ENCODE data around the gene LSM10.

The LSM10 gene

GRCh38 chr1:36385410-36386264 lies 12.1 kb downstream of the LSM10 start, which contains the start of gene STK40:
Gene STK40 (minus strand): TSS chr1:36385924. CDS start chr1:36361332, 24,592 bp downstream.
- H3K4me3 ChIP-seq (ENCODE audit: insufficient read depth, low read depth, low read length): peak within 1 kb of the TSS; percentile 76
- no peaks in the 10 kb centered on the region for H3K9me3 ChIP-seq (ENCODE audit: control insufficient read depth, low read length)
- no peaks in the 10 kb centered on the region for H3K27me3 ChIP-seq (ENCODE audit: control insufficient read depth, insufficient read depth, low read length, poor library complexity, severe bottlenecking)
- H3K4me1 ChIP-seq (ENCODE audit: control insufficient read depth, insufficient read depth, low read length): peaks cover 19% of the 10 kb centered on the region
- H3K36me3 ChIP-seq (ENCODE audit: control insufficient read depth, insufficient read depth, low read length): no peaks in the 10 kb centered on the region
- H3K27ac ChIP-seq (ENCODE audit: insufficient read depth, low read depth, low read length, poor library complexity, severe bottlenecking): peak within 1 kb of the TSS; percentile 88
- WGBS, 2 experiments: 0% methylated on average over 82 of the region's 82 CpGs

GRCh38 chr1:36384542-36385409 lies 12.9 kb downstream of the LSM10 start:
- H3K27ac ChIP-seq (ENCODE audit: insufficient read depth, low read depth, low read length, poor library complexity, severe bottlenecking): peak overlapping the region; percentile 31
- H3K9me3 ChIP-seq (ENCODE audit: control insufficient read depth, low read length): no peaks in the 10 kb centered on the region
- peak overlapping the region; percentile 76 for H3K4me3 ChIP-seq (ENCODE audit: insufficient read depth, low read depth, low read length)
- H3K4me1 ChIP-seq (ENCODE audit: control insufficient read depth, insufficient read depth, low read length): peaks cover 19% of the 10 kb centered on the region
- no peaks in the 10 kb centered on the region for H3K36me3 ChIP-seq (ENCODE audit: control insufficient read depth, insufficient read depth, low read length)
- H3K27me3 ChIP-seq (ENCODE audit: control insufficient read depth, insufficient read depth, low read length, poor library complexity, severe bottlenecking): no peaks in the 10 kb centered on the region
- 4 to 5% methylated on average over 25 of the region's 25 CpGs for whole genome bisulfite sequencing, 2 experiments

GRCh38 chr1:36383240-36383639 lies 14.5 kb downstream of the LSM10 start:
- Histone ChIP-seq H3K36me3 (ENCODE audit: control insufficient read depth, insufficient read depth, low read length) (no peaks in the 10 kb centered on the region), H3K4me3 (ENCODE audit: insufficient read depth, low read depth, low read length) (no peak overlapping the region), H3K27ac (ENCODE audit: insufficient read depth, low read depth, low read length, poor library complexity, severe bottlenecking) (no peak overlapping the region), H3K27me3 (ENCODE audit: control insufficient read depth, insufficient read depth, low read length, poor library complexity, severe bottlenecking) (no peaks in the 10 kb centered on the region), H3K9me3 (ENCODE audit: control insufficient read depth, low read length) (no peaks in the 10 kb centered on the region), H3K4me1 (ENCODE audit: control insufficient read depth, insufficient read depth, low read length) (peaks cover 19% of the 10 kb centered on the region)
- WGBS, 2 experiments: 93% methylated on average over 4 of the region's 4 CpGs

GRCh38 chr1:36382669-36383068 lies 15.0 kb downstream of the LSM10 start:
- no peak overlapping the region for H3K27ac ChIP-seq (ENCODE audit: insufficient read depth, low read depth, low read length, poor library complexity, severe bottlenecking)
- WGBS, 2 experiments: 95 to 96% methylated on average over 4 of the region's 4 CpGs
- H3K4me1 ChIP-seq (ENCODE audit: control insufficient read depth, insufficient read depth, low read length): peaks cover 19% of the 10 kb centered on the region
- H3K27me3 ChIP-seq (ENCODE audit: control insufficient read depth, insufficient read depth, low read length, poor library complexity, severe bottlenecking): no peaks in the 10 kb centered on the region
- H3K9me3 ChIP-seq (ENCODE audit: control insufficient read depth, low read length): no peaks in the 10 kb centered on the region
- H3K4me3 ChIP-seq (ENCODE audit: insufficient read depth, low read depth, low read length): no peak overlapping the region
- no peaks in the 10 kb centered on the region for H3K36me3 ChIP-seq (ENCODE audit: control insufficient read depth, insufficient read depth, low read length)

GRCh38 chr1:36382231-36382630 lies 15.5 kb downstream of the LSM10 start:
- H3K36me3 ChIP-seq (ENCODE audit: control insufficient read depth, insufficient read depth, low read length): no peaks in the 10 kb centered on the region
- no peak overlapping the region for H3K27ac ChIP-seq (ENCODE audit: insufficient read depth, low read depth, low read length, poor library complexity, severe bottlenecking)
- H3K9me3 ChIP-seq (ENCODE audit: control insufficient read depth, low read length): no peaks in the 10 kb centered on the region
- 93 to 95% methylated on average over 9 of the region's 9 CpGs for WGBS, 2 experiments
- no peaks in the 10 kb centered on the region for H3K27me3 ChIP-seq (ENCODE audit: control insufficient read depth, insufficient read depth, low read length, poor library complexity, severe bottlenecking)
- H3K4me1 ChIP-seq (ENCODE audit: control insufficient read depth, insufficient read depth, low read length): peaks cover 17% of the 10 kb centered on the region
- H3K4me3 ChIP-seq (ENCODE audit: insufficient read depth, low read depth, low read length): no peak overlapping the region

- no peak overlapping the region for H3K4me3 ChIP-seq (ENCODE audit: insufficient read depth, low read depth, low read length)
- H3K9me3 ChIP-seq (ENCODE audit: control insufficient read depth, low read length): no peaks in the 10 kb centered on the region
- WGBS, 2 experiments: 95 to 96% methylated on average over 4 to 5 of the region's 5 CpGs
- H3K27me3 ChIP-seq (ENCODE audit: control insufficient read depth, insufficient read depth, low read length, poor library complexity, severe bottlenecking): no peaks in the 10 kb centered on the region
- H3K27ac ChIP-seq (ENCODE audit: insufficient read depth, low read depth, low read length, poor library complexity, severe bottlenecking): no peak overlapping the region
- H3K4me1 ChIP-seq (ENCODE audit: control insufficient read depth, insufficient read depth, low read length): peaks cover 10% of the 10 kb centered on the region
- H3K36me3 ChIP-seq (ENCODE audit: control insufficient read depth, insufficient read depth, low read length): no peaks in the 10 kb centered on the region
These were observed 16.3 kb downstream of the LSM10 start for GRCh38 chr1:36381405-36381804.

- Histone ChIP-seq H3K36me3 (ENCODE audit: control insufficient read depth, insufficient read depth, low read length) (no peaks in the 10 kb centered on the region), H3K4me3 (ENCODE audit: insufficient read depth, low read depth, low read length) (no peak overlapping the region), H3K27ac (ENCODE audit: insufficient read depth, low read depth, low read length, poor library complexity, severe bottlenecking) (no peak overlapping the region), H3K27me3 (ENCODE audit: control insufficient read depth, insufficient read depth, low read length, poor library complexity, severe bottlenecking) (no peaks in the 10 kb centered on the region), H3K9me3 (ENCODE audit: control insufficient read depth, low read length) (no peaks in the 10 kb centered on the region), H3K4me1 (ENCODE audit: control insufficient read depth, insufficient read depth, low read length) (peaks cover 10% of the 10 kb centered on the region)
- 91 to 95% methylated on average over 3 of the region's 3 CpGs for WGBS, 2 experiments
These were observed 16.9 kb downstream of the LSM10 start for GRCh38 chr1:36380782-36381181.

GRCh38 chr1:36380143-36380619 lies 17.5 kb downstream of the LSM10 start:
- Histone ChIP-seq H3K9me3 (ENCODE audit: control insufficient read depth, low read length) (no peaks in the 10 kb centered on the region), H3K4me1 (ENCODE audit: control insufficient read depth, insufficient read depth, low read length) (peaks cover 10% of the 10 kb centered on the region), H3K4me3 (ENCODE audit: insufficient read depth, low read depth, low read length) (no peak overlapping the region), H3K27ac (ENCODE audit: insufficient read depth, low read depth, low read length, poor library complexity, severe bottlenecking) (no peak overlapping the region), H3K27me3 (ENCODE audit: control insufficient read depth, insufficient read depth, low read length, poor library complexity, severe bottlenecking) (no peaks in the 10 kb centered on the region), H3K36me3 (ENCODE audit: control insufficient read depth, insufficient read depth, low read length) (no peaks in the 10 kb centered on the region)
- 93 to 95% methylated on average over 5 of the region's 5 CpGs for WGBS, 2 experiments

GRCh38 chr1:36377791-36378492 lies 19.8 kb downstream of the LSM10 start:
- WGBS, 2 experiments: 91 to 95% methylated on average over 4 of the region's 4 CpGs
- no peaks in the 10 kb centered on the region for H3K9me3 ChIP-seq (ENCODE audit: control insufficient read depth, low read length)
- H3K36me3 ChIP-seq (ENCODE audit: control insufficient read depth, insufficient read depth, low read length): no peaks in the 10 kb centered on the region
- peaks cover 22% of the 10 kb centered on the region for H3K4me1 ChIP-seq (ENCODE audit: control insufficient read depth, insufficient read depth, low read length)
- no peaks in the 10 kb centered on the region for H3K27me3 ChIP-seq (ENCODE audit: control insufficient read depth, insufficient read depth, low read length, poor library complexity, severe bottlenecking)
- no peak overlapping the region for H3K4me3 ChIP-seq (ENCODE audit: insufficient read depth, low read depth, low read length)
- no peak overlapping the region for H3K27ac ChIP-seq (ENCODE audit: insufficient read depth, low read depth, low read length, poor library complexity, severe bottlenecking)

Measured in ectodermal cell (in vitro differentiated cells).